Bronchial epithelial cell (primary cell): ENCODE data around the gene HKDC1. TPM values are rescaled to one million over a fixed set of nuclear protein-coding genes. Genes with fewer than 3 reads are reported as not detected.

Experiments used
- DNase-seq: peaks from one replicate; pipeline ENCODE4 v3.0.0-alpha.2; 2010; ENCODE audit warnings: low read depth
- FAIRE-seq: peaks from 2 replicates; lab custom pipeline; 2011; peaks lifted over from hg19 to GRCh38; lab: Jason Lieb, UNC
- H3K27me3 ChIP-seq: 2 replicates; pipeline ENCODE4 v1.5.1; 2011; ENCODE audit warnings: low read length; ENCODE audit not compliant: control insufficient read depth, insufficient read depth
- H3K36me3 ChIP-seq: 2 replicates; pipeline ENCODE4 v1.5.1; 2011; ENCODE audit warnings: low read length; ENCODE audit not compliant: control insufficient read depth, insufficient read depth
- H3K4me3 ChIP-seq: 2 replicates; pipeline ENCODE4 v1.5.1; 2011; ENCODE audit warnings: mild to moderate bottlenecking, low read depth, low read length, control low read depth
- CTCF ChIP-seq: IDR thresholded peaks from 2 replicates; pipeline ENCODE4 v1.5.1; 2011; ENCODE audit warnings: mild to moderate bottlenecking, moderate library complexity, low read length, control low read depth, inconsistent platforms; ENCODE audit not compliant: insufficient read depth, severe bottlenecking
- total RNA-seq: library from RNA; depleted of rRNA; stranded (reverse); fragments of >200 nt; gene quantifications from 2 replicates; pipeline ENCODE4 v1.2.1, GENCODE V29; 2014

HKDC1 gene
- total RNA-seq, 1 donor from 2014 or later = 3.9 TPM

GRCh38 chr10:69311309-69311708 lies 91.2 kb downstream of the HKDC1 start:
- Histone ChIP-seq H3K36me3 (no peaks in the 10 kb centered on the region), H3K27me3 (no peaks in the 10 kb centered on the region), H3K4me3 (no peak overlapping the region)
- FAIRE-seq (no peak), DNase-seq (no peak)
- TF ChIP-seq CTCF = no peak

GRCh38 chr10:69312528-69312927 lies 92.4 kb downstream of the HKDC1 start:
- no peak for FAIRE-seq
- no peak for DNase-seq
- no peak for TF ChIP-seq CTCF
- no peaks in the 10 kb centered on the region for H3K36me3 ChIP-seq
- H3K4me3 ChIP-seq = no peak overlapping the region
- no peaks in the 10 kb centered on the region for H3K27me3 ChIP-seq

GRCh38 chr10:69315100-69315542 lies 95.0 kb downstream of the HKDC1 start:
- no peak for DNase-seq
- H3K4me3 ChIP-seq = no peak overlapping the region
- no peak for FAIRE-seq
- H3K27me3 ChIP-seq = no peaks in the 10 kb centered on the region
- peaks cover under 1% of the 10 kb centered on the region for H3K36me3 ChIP-seq
- TF ChIP-seq CTCF = no peak

- no peaks in the 10 kb centered on the region for H3K27me3 ChIP-seq
- peaks cover 3% of the 10 kb centered on the region for H3K36me3 ChIP-seq
- TF ChIP-seq CTCF = no peak
- no peak overlapping the region for H3K4me3 ChIP-seq
- FAIRE-seq (no peak), DNase-seq (no peak)
Observed at GRCh38 chr10:69315610-69316312, 95.6 kb downstream of the HKDC1 start.

GRCh38 chr10:69316313-69317059 lies 96.4 kb downstream of the HKDC1 start:
- DNase-seq (peak; percentile 62), FAIRE-seq (no peak)
- no peaks in the 10 kb centered on the region for H3K27me3 ChIP-seq
- H3K36me3 ChIP-seq = peaks cover 9% of the 10 kb centered on the region
- no peak for TF ChIP-seq CTCF
- H3K4me3 ChIP-seq = no peak overlapping the region

Other genes starting within 250 kb of the HKDC1 start
- gene KIFBP, start 231.5 kb upstream of the HKDC1 start, total RNA-seq = 11.8 and 18.6 TPM in 2 replicates
- 0.26 and 1.0 TPM in 2 replicates for gene SRGN, start 132.2 kb upstream of the HKDC1 start, total RNA-seq
- 42.6 and 68.5 TPM in 2 replicates for gene VPS26A, start 96.2 kb upstream of the HKDC1 start, total RNA-seq
- 39.2 and 46.6 TPM in 2 replicates for gene SUPV3L1, start 40.1 kb upstream of the HKDC1 start, total RNA-seq
- gene HK1, start 58.2 kb downstream of the HKDC1 start, total RNA-seq = 170 and 182 TPM in 2 replicates
- under 0.01 TPM in 1 of 2 replicates, not detected in the other for gene TACR2, start 196.6 kb downstream of the HKDC1 start, total RNA-seq
- gene TSPAN15, start 231.1 kb downstream of the HKDC1 start, total RNA-seq = 12.1 and 14.8 TPM in 2 replicates